Heart left ventricle (tissue), 13 donors: ENCODE measurements around the gene DAND5.

Experiments
- POLR2A ChIP-seq, 2 donors: fragments of 450-650 bp; IDR thresholded peaks; one replicate each; pipeline ENCODE4 v1.6.1; 2017; ENCODE audit warnings: antibody characterized with exemption in 2 of 2, mild to moderate bottlenecking in 2 of 2, moderate library complexity in 2 of 2
- TF ChIP-seq, protein P1 (sequence below), 12 donors: fragments of 200-600 bp; sonication (generic) in 4 of 12; IDR thresholded peaks; one replicate each; pipeline versions ENCODE4 v1.5.0 to v1.8.0; 2018 to 2022; ENCODE audit warnings: antibody characterized with exemption in 12 of 12, mild to moderate bottlenecking in 5 of 12
- donor health status: ischemic (EF 13 %, LVEDD 7.1; RV severe dilation, severe dysfunction).
- donor health status: DM: no; HTN: yes; CAD: no.
- donor health status: DM: no; HTN: no; CAD: no.
- donor health status: ischemic (EF 25% LVEDD 6.9; RV normal size, moderate dysfunction).
- donor health status: ischemic (EF 25% LVEDD 5.7; RV mildly dilated, moderate dysfunction).
- donor health status: ischemic (EF 35%, LVEDD 5.7; RV mildly dilated, moderate dysfunction).
- donor health status: nonischemic (EF 11% LVEDD 7.7; RV severe dilation, severe dysfunction).
- donor health status: DM: yes; HTN: yes; CAD: no.
- donor health status: PGD.
- donor health status: ischemic (EF 29% LVEDD 5.4; RV normal size, mild dysfunction).
- donor health status: nonischemic (EF 23%, LVEDD 6.1; RV moderate dilation, normal function).

DNA sequence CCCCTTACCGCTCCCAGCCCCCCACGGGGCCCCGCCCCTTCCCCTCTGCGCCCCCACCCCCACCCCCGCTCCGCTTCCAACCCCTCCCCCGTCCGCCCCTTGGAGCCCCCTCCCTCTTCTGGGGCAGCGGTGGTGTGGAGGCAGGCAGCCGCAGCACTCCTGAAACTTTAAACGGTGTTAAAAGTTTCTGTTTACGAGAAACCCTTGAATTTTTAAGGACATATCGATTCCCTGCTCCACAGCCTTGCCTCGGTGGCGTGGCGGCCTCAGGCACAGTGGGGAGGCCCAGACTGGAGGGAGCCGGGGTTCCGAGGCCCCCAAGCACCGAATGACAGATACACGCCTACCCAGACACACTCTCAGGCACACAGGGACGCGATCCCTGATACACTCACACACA, 21.1 kb downstream of the DAND5 start:
- no peak for TF ChIP-seq POLR2A (IDR thresholded peaks at IDR 0.05)
- TF ChIP-seq, protein P1, sequence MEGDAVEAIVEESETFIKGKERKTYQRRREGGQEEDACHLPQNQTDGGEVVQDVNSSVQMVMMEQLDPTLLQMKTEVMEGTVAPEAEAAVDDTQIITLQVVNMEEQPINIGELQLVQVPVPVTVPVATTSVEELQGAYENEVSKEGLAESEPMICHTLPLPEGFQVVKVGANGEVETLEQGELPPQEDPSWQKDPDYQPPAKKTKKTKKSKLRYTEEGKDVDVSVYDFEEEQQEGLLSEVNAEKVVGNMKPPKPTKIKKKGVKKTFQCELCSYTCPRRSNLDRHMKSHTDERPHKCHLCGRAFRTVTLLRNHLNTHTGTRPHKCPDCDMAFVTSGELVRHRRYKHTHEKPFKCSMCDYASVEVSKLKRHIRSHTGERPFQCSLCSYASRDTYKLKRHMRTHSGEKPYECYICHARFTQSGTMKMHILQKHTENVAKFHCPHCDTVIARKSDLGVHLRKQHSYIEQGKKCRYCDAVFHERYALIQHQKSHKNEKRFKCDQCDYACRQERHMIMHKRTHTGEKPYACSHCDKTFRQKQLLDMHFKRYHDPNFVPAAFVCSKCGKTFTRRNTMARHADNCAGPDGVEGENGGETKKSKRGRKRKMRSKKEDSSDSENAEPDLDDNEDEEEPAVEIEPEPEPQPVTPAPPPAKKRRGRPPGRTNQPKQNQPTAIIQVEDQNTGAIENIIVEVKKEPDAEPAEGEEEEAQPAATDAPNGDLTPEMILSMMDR (IDR thresholded peaks at IDR 0.05), result no peak
